CD14-positive monocyte (primary cell): ENCODE data around the gene FEZF1. TPM values are rescaled to one million over a fixed set of nuclear protein-coding genes. Genes with fewer than 3 reads are reported as not detected.

Source experiments
- DNase-seq, 3 donors: peaks; one replicate each; pipeline ENCODE4 v3.0.0-alpha.2; 2011 to 2022
- H2AFZ ChIP-seq: 2 replicates; pipeline ENCODE4 v1.6.0; 2012; ENCODE audit warnings: mild to moderate bottlenecking, low read depth, low read length, inconsistent platforms; ENCODE audit not compliant: insufficient read depth, poor library complexity, severe bottlenecking
- H3K27ac ChIP-seq, 2 donors: 1 replicate in 1 of 2; 2 replicates in 1 of 2; pipeline ENCODE4 v1.5.1; 2012 to 2013; ENCODE audit warnings: low read length in 2 of 2, control low read depth in 1 of 2, inconsistent platforms in 1 of 2, low read depth in 1 of 2, mild to moderate bottlenecking in 1 of 2
- H3K27me3 ChIP-seq, 2 donors: one replicate each; pipeline versions ENCODE4 v1.6.0 to v1.6.1; 2011 to 2013; ENCODE audit warnings: low read length in 2 of 2; ENCODE audit not compliant: control insufficient read depth in 2 of 2, insufficient read depth in 2 of 2
- H3K36me3 ChIP-seq, 2 donors: replicated peaks in 1 of 2; 1 replicate in 1 of 2; 2 replicates in 1 of 2; pipeline versions ENCODE4 v1.5.1 to v1.6.1; 2012 to 2013; ENCODE audit warnings: low read length in 2 of 2, control low read depth in 1 of 2, inconsistent platforms in 1 of 2, mild to moderate bottlenecking in 1 of 2; ENCODE audit not compliant: insufficient read depth in 2 of 2, control insufficient read depth in 1 of 2
- H3K4me1 ChIP-seq, 2 donors: 1 replicate in 1 of 2; 2 replicates in 1 of 2; pipeline versions ENCODE4 v1.5.1 to v1.6.1; 2012 to 2013; ENCODE audit warnings: low read length in 2 of 2, control low read depth in 1 of 2, inconsistent platforms in 1 of 2, mild to moderate bottlenecking in 1 of 2, moderate library complexity in 1 of 2; ENCODE audit not compliant: insufficient read depth in 2 of 2, control insufficient read depth in 1 of 2
- H3K4me2 ChIP-seq: replicated peaks from 2 replicates; pipeline ENCODE3; 2012; ENCODE audit warnings: low read length, moderate library complexity, mild to moderate bottlenecking; ENCODE audit not compliant: poor library complexity, severe bottlenecking; ENCODE audit errors: extremely low read depth
- H3K4me3 ChIP-seq, 3 experiments: fragments of 200-600 bp in 1 of 3; sonication (generic) in 1 of 3; replicated peaks in 1 of 3; 1 replicate in 2 of 3; 2 replicates in 1 of 3; pipeline ENCODE4 v1.5.1; 2011 to 2013; ENCODE audit warnings: low read length in 3 of 3, mild to moderate bottlenecking in 3 of 3, control low read depth in 2 of 3, low read depth in 2 of 3, inconsistent platforms in 1 of 3, moderate library complexity in 1 of 3
- H3K79me2 ChIP-seq: 2 replicates; pipeline ENCODE4 v1.6.0; 2012; ENCODE audit warnings: mild to moderate bottlenecking, control low read depth, inconsistent platforms, low read length, moderate library complexity; ENCODE audit not compliant: insufficient read depth
- H3K9ac ChIP-seq: 2 replicates; pipeline ENCODE4 v1.6.0; 2017; ENCODE audit warnings: low read length, mild to moderate bottlenecking; ENCODE audit not compliant: insufficient read depth, poor library complexity, severe bottlenecking
- H3K9me3 ChIP-seq, 2 donors: replicated peaks in 1 of 2; 1 replicate in 1 of 2; 2 replicates in 1 of 2; pipeline versions ENCODE4 v1.5.1 to v1.6.1; 2012 to 2013; ENCODE audit warnings: low read length in 2 of 2, control low read depth in 1 of 2; ENCODE audit not compliant: control insufficient read depth in 1 of 2, insufficient read depth in 1 of 2
- H4K20me1 ChIP-seq: 2 replicates; pipeline ENCODE4 v1.6.0; 2012; ENCODE audit warnings: mild to moderate bottlenecking, low read length, control low read depth, moderate library complexity; ENCODE audit not compliant: insufficient read depth
- H3K27ac Mint-ChIP-seq, 7 donors: one replicate each; pipeline ENCODE4 v1.8.0; 2020; ENCODE audit warnings: mild to moderate bottlenecking in 7 of 7, mixed read lengths in 7 of 7, moderate library complexity in 6 of 7, inconsistent platforms in 2 of 7
- H3K27me3 Mint-ChIP-seq, 3 donors: one replicate each; pipeline ENCODE4 v1.8.0; 2021 to 2022; ENCODE audit warnings: low read depth in 3 of 3, mild to moderate bottlenecking in 3 of 3, mixed read lengths in 3 of 3, moderate library complexity in 3 of 3, inconsistent platforms in 1 of 3
- H3K36me3 Mint-ChIP-seq, 2 donors: one replicate each; pipeline ENCODE4 v1.8.0; 2020; ENCODE audit warnings: mixed read lengths in 2 of 2, inconsistent platforms in 1 of 2, mild to moderate bottlenecking in 1 of 2
- H3K4me1 Mint-ChIP-seq: one replicate; pipeline ENCODE4 v1.8.0; 2020; ENCODE audit warnings: mild to moderate bottlenecking, mixed read lengths
- H3K4me3 Mint-ChIP-seq, 2 donors: one replicate each; pipeline ENCODE4 v1.8.0; 2020; ENCODE audit warnings: mild to moderate bottlenecking in 2 of 2, mixed read lengths in 2 of 2, moderate library complexity in 1 of 2
- H3K9me3 Mint-ChIP-seq, 7 donors: one replicate each; pipeline ENCODE4 v1.8.0; 2020 to 2022; ENCODE audit warnings: mixed read lengths in 7 of 7, mild to moderate bottlenecking in 6 of 7, moderate library complexity in 6 of 7, inconsistent platforms in 2 of 7
- WGBS: methylation state at CpG from one replicate; pipeline ENCODE4 v1.1.5; 2013; ENCODE audit warnings: missing lambda C conversion rate; ENCODE audit not compliant: insufficient coverage; 5-methylcytosine and 5-hydroxymethylcytosine counted together
- intact Hi-C, 2 donors: fragments of 100-400 bp; cut with micrococcal nuclease; formaldehyde crosslinking; loops; one replicate each; pipeline versions ENCODE4 v1.15.0 to v1.15.1; 2023
- polyA plus RNA-seq, 3 donors: library from polyadenylated mRNA; depleted of rRNA in 1 of 3; unstranded in 2 of 3; stranded (reverse) in 1 of 3; fragments of 300-500 nt in 2 of 3; fragments of >200 nt in 1 of 3; fragmentation: Illumina TruSeq in 2 of 3; gene quantifications; 1 replicate in 2 of 3; 2 replicates in 1 of 3; pipeline ENCODE4 v1.2.3, GENCODE V29; 2012 to 2021
- TF ChIP-seq, protein P1 (sequence below): fragments of 200-600 bp; IDR thresholded peaks from one replicate; pipeline ENCODE4 v1.8.0; 2022; ENCODE audit warnings: antibody characterized with exemption, mild to moderate bottlenecking

Gene FEZF1
- polyA plus RNA-seq, 3 donors, result not detected

DNA sequence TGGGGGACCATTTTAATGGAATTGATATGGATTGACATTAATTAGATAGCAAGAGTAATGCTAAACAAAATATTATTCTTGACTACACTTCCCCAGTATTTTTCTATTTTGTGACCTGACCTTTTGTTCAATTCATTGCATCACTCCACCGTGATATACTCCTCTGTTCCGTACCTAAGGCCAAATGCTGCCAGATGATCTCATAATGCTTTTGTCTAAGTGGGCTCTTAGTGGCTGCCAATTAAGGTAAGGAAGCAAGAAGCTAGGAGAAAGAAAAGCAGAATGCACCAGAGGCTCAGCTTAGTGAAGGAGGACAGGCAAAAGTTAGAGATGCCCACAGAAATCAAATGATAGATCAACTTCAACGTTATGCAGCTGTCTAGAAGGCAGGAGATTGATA lies 36.4 kb downstream of the FEZF1 start:
- peaks cover 0 to 2% (median 2%) of the 10 kb centered on the region in 3 donors for H3K27me3 Mint-ChIP-seq
- H3K36me3 Mint-ChIP-seq, result no peaks in the 10 kb centered on the region
- no CpG with 5 or more reads among the region's 3 CpGs for WGBS
- no peak overlapping the region for H3K9ac ChIP-seq
- no peak overlapping the region for H3K4me3 ChIP-seq
- intact Hi-C loops, result no loop called here
- H3K27ac Mint-ChIP-seq, result no peak overlapping the region
- H3K4me1 ChIP-seq, result no peaks in the 10 kb centered on the region
- H3K27me3 ChIP-seq, result no peaks in the 10 kb centered on the region
- H3K79me2 ChIP-seq, result no peaks in the 10 kb centered on the region
- H3K4me3 Mint-ChIP-seq, result no peak overlapping the region
- H4K20me1 ChIP-seq, result no peaks in the 10 kb centered on the region
- H3K9me3 Mint-ChIP-seq, result peaks cover 0 to 5% (median 0%) of the 10 kb centered on the region in 7 donors
- H3K4me2 ChIP-seq, result no peak overlapping the region
- H3K9me3 ChIP-seq, result no peaks in the 10 kb centered on the region
- no peak for DNase-seq
- no peak overlapping the region for H3K27ac ChIP-seq
- no peaks in the 10 kb centered on the region for H3K4me1 Mint-ChIP-seq
- no peaks in the 10 kb centered on the region for H3K36me3 ChIP-seq
- TF ChIP-seq, protein P1, sequence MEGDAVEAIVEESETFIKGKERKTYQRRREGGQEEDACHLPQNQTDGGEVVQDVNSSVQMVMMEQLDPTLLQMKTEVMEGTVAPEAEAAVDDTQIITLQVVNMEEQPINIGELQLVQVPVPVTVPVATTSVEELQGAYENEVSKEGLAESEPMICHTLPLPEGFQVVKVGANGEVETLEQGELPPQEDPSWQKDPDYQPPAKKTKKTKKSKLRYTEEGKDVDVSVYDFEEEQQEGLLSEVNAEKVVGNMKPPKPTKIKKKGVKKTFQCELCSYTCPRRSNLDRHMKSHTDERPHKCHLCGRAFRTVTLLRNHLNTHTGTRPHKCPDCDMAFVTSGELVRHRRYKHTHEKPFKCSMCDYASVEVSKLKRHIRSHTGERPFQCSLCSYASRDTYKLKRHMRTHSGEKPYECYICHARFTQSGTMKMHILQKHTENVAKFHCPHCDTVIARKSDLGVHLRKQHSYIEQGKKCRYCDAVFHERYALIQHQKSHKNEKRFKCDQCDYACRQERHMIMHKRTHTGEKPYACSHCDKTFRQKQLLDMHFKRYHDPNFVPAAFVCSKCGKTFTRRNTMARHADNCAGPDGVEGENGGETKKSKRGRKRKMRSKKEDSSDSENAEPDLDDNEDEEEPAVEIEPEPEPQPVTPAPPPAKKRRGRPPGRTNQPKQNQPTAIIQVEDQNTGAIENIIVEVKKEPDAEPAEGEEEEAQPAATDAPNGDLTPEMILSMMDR, result no peak
- H2AFZ ChIP-seq, result no peak overlapping the region

DNA sequence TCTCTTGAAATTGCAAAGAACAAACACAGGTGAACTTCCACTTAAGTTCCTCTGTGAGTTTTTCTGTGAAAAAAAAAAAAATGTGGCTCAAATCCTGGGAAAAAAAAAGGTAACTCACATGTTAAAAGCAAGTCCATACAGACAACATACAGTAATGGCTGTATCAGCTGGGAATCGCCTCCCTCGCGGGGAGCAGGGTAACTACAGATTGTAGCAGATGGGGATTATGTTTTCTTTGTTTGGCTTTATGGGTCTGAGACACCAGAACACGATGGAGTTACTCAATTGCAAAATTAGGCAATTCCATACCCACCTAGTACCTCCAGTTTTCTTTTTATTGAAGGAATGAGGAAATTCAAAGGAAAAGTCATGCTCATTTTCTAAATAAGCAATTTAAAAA lies 42.3 kb downstream of the FEZF1 start:
- intact Hi-C loops, result no loop called here

More for the DNA sequence above, 42.3 kb downstream of the FEZF1 start:
- no CpG with 5 or more reads among the region's 4 CpGs for WGBS
- Histone ChIP-seq H2AFZ (no peak overlapping the region), H4K20me1 (no peaks in the 10 kb centered on the region), H3K4me1 (no peaks in the 10 kb centered on the region), H3K9me3 (no peaks in the 10 kb centered on the region), H3K9ac (no peak overlapping the region), H3K4me2 (no peak overlapping the region), H3K79me2 (no peaks in the 10 kb centered on the region), H3K27ac (no peak overlapping the region), H3K4me3 (no peak overlapping the region), H3K36me3 (no peaks in the 10 kb centered on the region), H3K27me3 (no peaks in the 10 kb centered on the region)
- H3K4me1 Mint-ChIP-seq, result no peaks in the 10 kb centered on the region
- H3K27ac Mint-ChIP-seq, result no peak overlapping the region
- H3K27me3 Mint-ChIP-seq, result peaks cover 0 to 2% (median 2%) of the 10 kb centered on the region in 3 donors
- TF ChIP-seq, protein P1, result no peak
- no peaks in the 10 kb centered on the region for H3K36me3 Mint-ChIP-seq
- H3K4me3 Mint-ChIP-seq, result no peak overlapping the region
- no peak for DNase-seq
- peaks cover 0 to 5% (median 3%) of the 10 kb centered on the region in 7 donors for H3K9me3 Mint-ChIP-seq
